Stimulated activated CD8-positive, alpha-beta memory T cell treated with anti-CD3 and anti-CD28 coated beads, Interleukin-4, amount 100 ng/mL, for 24 hours (primary cell): ENCODE results near the gene ROR2.

Experiments
- DNase-seq: peaks from one replicate; pipeline ENCODE4 v3.0.0-alpha.2; 2020; ENCODE audit warnings: low read depth

ROR2 gene

GRCh38 chr9:91948597-91949391, 1.2 kb downstream of the ROR2 start:
- DNase-seq: no peak

GRCh38 chr9:91948101-91948596, 1.9 kb downstream of the ROR2 start:
- no peak for DNase-seq

GRCh38 chr9:91946653-91947488, 3.2 kb downstream of the ROR2 start:
- no peak for DNase-seq

GRCh38 chr9:91946196-91946595, 3.8 kb downstream of the ROR2 start:
- no peak for DNase-seq

GRCh38 chr9:91945277-91946085, 4.5 kb downstream of the ROR2 start:
- no peak for DNase-seq

- no peak for DNase-seq
These were observed 5.3 kb downstream of the ROR2 start for GRCh38 chr9:91944711-91945110.

- no peak for DNase-seq
These were observed 6.3 kb downstream of the ROR2 start for GRCh38 chr9:91943478-91944470.

- DNase-seq: no peak
These were observed 7.8 kb downstream of the ROR2 start for GRCh38 chr9:91942201-91942600.

- DNase-seq: no peak
These were observed 10.1 kb downstream of the ROR2 start for GRCh38 chr9:91939978-91940377.

GRCh38 chr9:91937727-91938126, 12.3 kb downstream of the ROR2 start:
- no peak for DNase-seq

- no peak for DNase-seq
These were observed 13.0 kb downstream of the ROR2 start for GRCh38 chr9:91937056-91937455.

GRCh38 chr9:91935805-91936514, 14.1 kb downstream of the ROR2 start:
- no peak for DNase-seq

- no peak for DNase-seq
These were observed 14.8 kb downstream of the ROR2 start for GRCh38 chr9:91935066-91935749.

- DNase-seq: no peak
These were observed 15.4 kb downstream of the ROR2 start for GRCh38 chr9:91934654-91935053.

- no peak for DNase-seq
These were observed 16.3 kb downstream of the ROR2 start for GRCh38 chr9:91933556-91934352.

GRCh38 chr9:91930475-91930874, 19.6 kb downstream of the ROR2 start:
- DNase-seq: no peak

- no peak for DNase-seq
These were observed 20.7 kb downstream of the ROR2 start for GRCh38 chr9:91929331-91929730.

- DNase-seq: no peak
These were observed 22.0 kb downstream of the ROR2 start for GRCh38 chr9:91927922-91928510.

- no peak for DNase-seq
These were observed 25.9 kb downstream of the ROR2 start for GRCh38 chr9:91924090-91924489.
